ENCODE measurements around the gene BCL10.

BCL10 gene

GRCh38 chr1:85319931-85320330, 43.5 kb upstream of the BCL10 start:
- DNase-seq (ENCODE audit: extremely low spot score) = no peak
- no peak for TF ChIP-seq CTCF (IDR thresholded peaks at IDR 0.05; ENCODE audit: control extremely low read depth, extremely low read depth, low read depth, missing control alignments)
- ChIA-PET CTCF (no interaction called here), POLR2A (no interaction called here)

- no peak for TF ChIP-seq CTCF (IDR thresholded peaks at IDR 0.05; ENCODE audit: control extremely low read depth, extremely low read depth, low read depth, missing control alignments)
- ChIA-PET POLR2A (no interaction called here), CTCF (no interaction called here)
- DNase-seq (ENCODE audit: extremely low spot score) = no peak
Measured at GRCh38 chr1:85319491-85319890, 43.1 kb upstream of the BCL10 start.

DNA sequence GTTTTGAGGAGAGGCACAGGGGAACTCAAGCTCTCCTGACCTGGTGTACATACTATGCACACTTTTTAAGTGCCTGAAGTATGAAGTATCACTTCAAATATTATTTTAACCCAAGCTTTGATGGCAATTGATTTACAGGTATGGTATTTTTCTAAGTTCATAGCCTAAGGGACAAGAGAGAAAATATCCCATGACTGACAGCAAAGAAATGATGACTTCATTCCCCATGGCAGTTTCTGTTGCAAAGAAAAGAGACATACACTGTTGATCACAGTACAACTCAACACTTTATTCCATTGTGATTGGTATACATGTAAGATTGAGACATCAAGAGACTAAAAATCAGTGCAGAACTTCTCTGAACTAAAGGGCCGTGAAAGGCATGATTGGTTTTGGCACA, 41.8 kb upstream of the BCL10 start:
- DNase-seq (ENCODE audit: extremely low spot score) = no peak
- CTCF ChIA-PET = no interaction called here
- TF ChIP-seq CTCF (IDR thresholded peaks at IDR 0.05; ENCODE audit: control extremely low read depth, extremely low read depth, low read depth, missing control alignments) = no peak
- POLR2A ChIA-PET = no interaction called here

DNA sequence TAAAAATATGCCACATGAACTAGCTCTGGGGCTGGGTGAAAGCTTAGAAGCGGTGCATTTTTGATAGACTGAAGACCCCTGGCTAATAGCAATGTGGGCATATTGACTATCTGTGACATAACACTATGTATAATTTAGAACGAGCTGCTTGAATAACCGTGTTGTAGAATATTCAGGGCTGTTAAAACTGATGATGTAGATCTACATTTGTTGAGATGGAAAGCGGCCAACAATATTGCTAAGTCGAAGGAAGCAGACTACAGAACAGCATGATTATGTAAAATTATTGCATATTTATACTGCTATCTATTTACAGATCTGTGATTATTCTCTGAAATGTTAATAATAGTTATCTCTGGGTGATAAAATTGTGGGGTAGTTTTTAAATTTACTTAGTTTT, 41.1 kb upstream of the BCL10 start:
- ChIA-PET POLR2A (no interaction called here), CTCF (interaction anchor here (1.8 to 2.6 kb wide), 2 partner anchors 10 to 22 kb away, joined by 6 read pairs; no protein-coding TSS in a partner anchor)
- DNase-seq (ENCODE audit: extremely low spot score) = no peak
- no peak for TF ChIP-seq CTCF (IDR thresholded peaks at IDR 0.05; ENCODE audit: control extremely low read depth, extremely low read depth, low read depth, missing control alignments)

GRCh38 chr1:85316321-85316720, 39.9 kb upstream of the BCL10 start:
- POLR2A ChIA-PET = no interaction called here
- CTCF ChIA-PET = interaction anchor here (1.3 to 2.6 kb wide), 4 partner anchors 8 to 23 kb away, joined by 5 to 6 read pairs (median 6); no protein-coding TSS in a partner anchor
- no peak for DNase-seq (ENCODE audit: extremely low spot score)
- TF ChIP-seq CTCF (IDR thresholded peaks at IDR 0.05; ENCODE audit: control extremely low read depth, extremely low read depth, low read depth, missing control alignments) = no peak

DNA sequence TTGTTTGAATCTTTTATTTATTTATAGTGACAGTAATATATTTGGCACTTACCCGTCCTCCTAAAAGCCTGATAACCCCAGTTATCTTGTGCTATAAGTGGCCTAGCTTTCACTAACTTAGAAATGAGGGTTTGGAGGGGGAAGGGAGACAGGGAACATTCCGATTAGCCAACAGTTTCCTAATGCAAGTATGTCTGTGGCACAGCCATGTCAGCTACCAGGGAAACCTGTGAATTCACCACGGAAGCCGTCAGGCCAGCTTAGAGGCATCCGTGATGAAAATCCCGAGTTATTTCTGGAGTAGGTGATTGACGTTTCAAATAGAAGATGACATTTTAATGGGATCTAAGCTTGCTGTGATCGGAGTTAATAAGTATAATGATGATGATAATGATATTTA, 39.4 kb upstream of the BCL10 start:
- no peak for TF ChIP-seq CTCF (IDR thresholded peaks at IDR 0.05; ENCODE audit: control extremely low read depth, extremely low read depth, low read depth, missing control alignments)
- no peak for DNase-seq (ENCODE audit: extremely low spot score)
- ChIA-PET POLR2A (no interaction called here), CTCF (interaction anchor here (1.3 to 2.6 kb wide), 3 partner anchors 8 to 23 kb away, joined by 5 to 6 read pairs (median 6); no protein-coding TSS in a partner anchor)

- TF ChIP-seq CTCF (IDR thresholded peaks at IDR 0.05; ENCODE audit: control extremely low read depth, extremely low read depth, low read depth, missing control alignments) = no peak
- CTCF ChIA-PET = interaction anchor here (0.9 to 2.3 kb wide), 2 partner anchors 10 to 17 kb away, joined by 3 to 6 read pairs; no protein-coding TSS in a partner anchor
- no peak for DNase-seq (ENCODE audit: extremely low spot score)
- POLR2A ChIA-PET = no interaction called here
Measured at GRCh38 chr1:85314726-85315125, 38.3 kb upstream of the BCL10 start.
